Neural progenitor cell (in vitro differentiated cells): ENCODE data around the gene KIF18B.

Experiments used
- CTCF ChIP-seq: fragments of 200-600 bp; sonication (generic); IDR thresholded peaks from 2 replicates; pipeline ENCODE4 v1.5.1; 2017; ENCODE audit warnings: antibody characterized with exemption, mild to moderate bottlenecking
- EZH2 ChIP-seq: fragments of 200-600 bp; sonication (generic); IDR thresholded peaks from 2 replicates; pipeline ENCODE4 v1.6.1; 2017; ENCODE audit warnings: antibody characterized with exemption, mild to moderate bottlenecking, moderate library complexity

GRCh38 chr17:44982113-44982702, 34.6 kb upstream of the KIF18B start:
- TF ChIP-seq CTCF (no peak), EZH2 (no peak)
